ENCODE data around the gene POFUT2.

Gene POFUT2

GRCh38 chr21:45287438-45288391, at the start of gene POFUT2:
TSS of gene POFUT2 (minus strand) at chr21:45287895. CDS start at chr21:45287871, 24 bp downstream.
- no peak for FAIRE-seq

DNA sequence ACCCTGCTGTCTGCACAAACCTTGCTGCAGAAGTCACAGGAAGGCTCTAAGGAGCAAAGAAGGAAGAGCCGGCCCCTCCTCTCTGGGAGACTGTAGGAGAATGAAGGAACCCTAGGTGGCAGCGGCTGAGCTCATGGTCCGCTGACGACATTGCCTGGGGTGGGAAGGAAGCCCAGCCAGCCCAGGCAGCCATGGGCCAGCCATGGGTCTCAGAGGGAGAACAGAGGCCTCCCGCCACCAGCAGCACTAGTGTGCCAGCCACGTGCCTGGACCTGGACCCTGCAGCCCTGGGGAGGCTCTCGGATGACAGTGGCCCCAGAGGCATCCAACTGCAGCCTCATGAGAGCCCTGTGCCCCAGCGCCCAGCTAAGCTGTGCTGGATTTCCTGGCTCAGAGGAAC, 49.2 kb upstream of the POFUT2 start:
- FAIRE-seq = no peak

DNA sequence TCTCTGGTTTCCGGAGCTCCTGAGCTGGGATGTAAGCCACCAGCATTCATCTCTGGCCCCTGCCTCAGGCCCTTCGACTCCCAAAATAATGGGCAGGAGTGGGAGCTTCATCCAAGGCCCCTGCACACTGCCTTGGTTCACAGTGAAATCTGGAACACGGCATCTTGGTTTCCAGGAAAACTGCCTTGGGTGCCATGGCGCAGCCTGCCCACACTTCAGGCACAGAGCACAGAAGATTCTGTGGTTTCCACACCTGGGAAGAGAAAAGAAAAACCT, 48.8 kb upstream of the POFUT2 start:
- no peak for FAIRE-seq

GRCh38 chr21:45335761-45336534, 48.3 kb upstream of the POFUT2 start:
- FAIRE-seq = no peak

DNA sequence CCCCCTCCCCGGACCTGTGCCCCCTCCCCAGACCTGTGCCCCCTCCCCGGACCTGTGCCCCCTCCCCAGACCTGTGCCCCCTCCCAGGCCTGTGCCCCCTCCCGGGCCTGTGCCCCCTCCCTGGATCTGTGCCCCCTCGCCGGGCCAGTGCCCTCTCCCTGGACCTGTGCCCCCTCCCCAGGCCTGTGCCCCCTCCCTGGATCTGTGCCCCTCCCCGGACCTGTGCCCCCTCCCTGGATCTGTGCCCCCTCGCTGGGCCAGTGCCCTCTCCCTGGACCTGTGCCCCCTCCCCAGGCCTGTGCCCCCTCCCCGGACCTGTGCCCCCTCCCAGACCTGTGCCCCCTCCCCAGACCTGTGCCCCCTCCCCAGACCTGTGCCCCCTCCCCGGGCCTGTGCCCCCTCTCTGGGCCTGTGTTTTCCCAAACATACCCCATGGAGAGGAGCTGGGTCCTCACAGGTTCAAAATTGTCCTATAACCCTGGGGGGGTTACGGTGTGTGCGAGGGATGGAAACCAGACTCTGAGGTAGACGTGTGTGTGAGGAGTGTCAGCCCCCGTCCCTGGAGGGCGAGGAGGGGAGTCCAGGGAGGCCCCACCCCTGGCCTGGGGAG, 47.6 kb upstream of the POFUT2 start:
- no peak for FAIRE-seq

GRCh38 chr21:45334591-45335081, 46.9 kb upstream of the POFUT2 start:
- FAIRE-seq = no peak

- FAIRE-seq = no peak
Measured at GRCh38 chr21:45334134-45334533, 46.4 kb upstream of the POFUT2 start.

- no peak for FAIRE-seq
Measured at GRCh38 chr21:45333583-45334121, 46.0 kb upstream of the POFUT2 start.

GRCh38 chr21:45332981-45333582, 45.4 kb upstream of the POFUT2 start:
- FAIRE-seq = no peak

GRCh38 chr21:45332415-45332814, 44.7 kb upstream of the POFUT2 start:
- FAIRE-seq = no peak

- FAIRE-seq = no peak
Measured at GRCh38 chr21:45331531-45332147, 43.9 kb upstream of the POFUT2 start.

DNA sequence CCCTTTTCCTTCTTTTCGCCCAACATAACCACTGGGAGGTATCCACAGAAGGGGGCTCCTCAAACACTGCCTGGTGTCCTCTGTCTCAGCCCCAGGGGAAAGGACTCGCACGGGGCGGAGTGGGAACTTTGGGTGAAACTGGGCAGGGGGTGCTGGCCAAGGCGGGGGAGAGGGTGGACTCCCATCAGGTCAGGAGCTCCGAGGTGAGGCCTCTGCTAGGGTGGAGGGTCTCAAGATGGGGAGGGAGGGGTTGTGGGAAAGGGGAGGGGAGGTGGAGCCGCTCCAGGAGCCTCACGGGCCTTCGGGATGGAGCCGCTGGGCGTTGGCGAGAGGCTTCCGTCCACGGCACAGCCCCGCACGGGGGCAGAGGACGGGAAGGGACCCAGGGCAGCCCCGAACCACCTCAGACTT, 43.2 kb upstream of the POFUT2 start:
- FAIRE-seq = no peak

DNA sequence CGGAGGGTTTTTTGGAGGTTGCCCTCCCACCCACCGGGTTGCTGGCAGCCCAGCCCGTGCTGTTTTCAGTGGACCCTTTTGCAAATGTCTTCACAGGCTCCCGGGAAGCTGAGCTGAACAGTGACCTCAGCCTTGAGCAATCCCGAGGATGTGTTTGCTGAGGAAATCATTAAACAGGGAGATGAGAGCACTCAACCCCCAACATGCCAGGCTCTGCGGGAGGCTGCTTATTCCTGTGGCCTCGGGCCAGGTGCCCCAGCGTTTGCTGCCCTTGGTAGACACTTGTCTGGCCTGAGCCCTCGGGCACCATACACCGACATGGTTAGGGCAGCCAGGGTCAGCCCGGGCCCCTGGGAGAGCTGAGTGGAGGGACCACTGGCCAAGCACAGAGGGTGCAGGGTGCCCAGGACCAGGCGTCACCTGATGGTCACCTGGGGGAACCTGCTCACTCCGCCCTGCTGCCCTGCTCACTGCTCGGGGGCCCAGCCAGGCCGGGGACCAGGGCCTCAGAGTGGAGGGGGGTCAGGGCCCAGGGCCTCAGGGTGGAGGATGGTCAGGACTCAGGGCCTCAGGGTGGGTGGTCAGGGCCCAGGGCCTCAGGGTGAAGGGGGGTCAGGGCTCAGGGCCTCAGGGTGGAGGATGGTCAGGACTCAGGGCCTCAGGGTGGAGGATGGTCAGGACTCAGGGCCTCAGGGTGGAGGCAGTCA, 42.5 kb upstream of the POFUT2 start:
- no peak for FAIRE-seq

DNA sequence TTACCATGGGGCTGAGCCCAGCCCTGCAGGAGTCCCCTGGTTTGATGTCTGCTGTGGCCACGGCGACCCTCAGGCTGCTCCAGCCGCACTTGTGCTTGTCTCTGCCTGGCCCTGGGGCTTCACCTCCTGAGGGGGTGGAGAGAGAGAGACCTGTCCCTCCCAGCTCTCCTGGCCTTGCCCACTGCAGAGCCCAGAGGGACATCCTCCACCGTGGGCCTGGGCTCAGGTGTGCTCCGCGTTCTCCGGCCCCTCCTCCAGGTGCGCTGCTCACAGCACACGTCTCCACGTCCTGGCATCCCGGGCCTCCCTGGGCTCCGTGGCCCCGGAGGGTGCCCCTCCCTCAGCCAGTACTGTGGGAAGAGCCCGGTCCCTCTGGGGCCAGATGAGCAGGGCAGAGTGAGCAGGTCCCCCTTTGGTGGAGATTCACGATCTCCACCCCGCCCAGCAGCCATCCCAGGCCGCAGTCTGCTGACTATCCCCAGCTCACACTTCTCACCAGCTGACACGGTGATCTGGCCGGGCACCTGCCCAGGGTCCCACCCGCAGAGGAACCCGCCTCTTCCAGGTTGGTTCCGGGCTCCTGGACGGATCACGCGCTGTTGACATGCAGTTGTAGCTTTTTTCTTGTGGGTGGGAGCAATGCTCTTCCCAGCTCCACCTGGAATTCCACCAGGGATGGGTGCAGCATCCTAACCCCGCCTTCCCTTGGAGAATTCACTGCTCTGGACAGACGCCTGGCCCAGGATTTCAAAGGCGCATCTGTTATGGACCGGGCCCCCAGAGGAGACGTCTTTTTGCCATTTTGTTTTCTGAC, 41.8 kb upstream of the POFUT2 start:
- FAIRE-seq = no peak

- FAIRE-seq = no peak
Measured at GRCh38 chr21:45328198-45329091, 40.8 kb upstream of the POFUT2 start.

DNA sequence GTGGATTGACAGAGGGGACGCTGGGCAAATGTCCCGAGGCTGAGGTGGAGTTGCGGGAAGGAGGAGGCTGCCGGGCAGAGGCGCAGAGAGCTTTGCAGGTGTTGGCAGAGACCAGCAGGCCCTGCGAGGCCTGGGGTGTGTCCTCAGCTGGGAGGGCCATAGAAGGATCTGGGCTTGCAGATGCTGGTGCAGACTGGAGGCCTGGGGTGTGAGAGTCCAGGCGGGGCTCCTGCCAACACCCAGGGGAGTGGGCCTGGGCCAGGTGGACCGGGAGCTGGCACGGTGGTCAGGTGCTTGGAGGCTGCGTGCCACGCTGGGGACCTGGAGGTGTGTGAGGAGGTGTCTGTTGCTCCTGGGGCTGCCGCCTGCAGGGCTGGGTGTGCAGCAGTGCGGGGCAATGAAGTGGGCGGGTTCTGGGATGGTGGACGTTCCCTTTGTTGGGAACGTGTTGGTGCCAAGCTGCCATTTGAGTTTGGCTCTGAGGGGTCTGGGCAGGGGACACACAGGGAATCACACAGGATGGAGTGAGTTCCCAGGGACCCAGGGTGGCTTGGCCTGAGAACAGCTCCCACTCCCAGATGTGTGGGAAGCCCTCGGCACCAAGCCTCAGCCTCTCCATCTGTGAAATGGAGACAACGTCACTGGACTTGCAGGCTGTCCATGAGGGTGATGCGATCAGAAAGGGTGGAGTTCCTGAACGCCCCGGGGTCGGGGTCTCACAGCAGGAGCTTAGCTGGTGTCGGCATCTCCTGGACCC, 39.9 kb upstream of the POFUT2 start:
- no peak for FAIRE-seq

GRCh38 chr21:45326891-45327440, 39.3 kb upstream of the POFUT2 start:
- FAIRE-seq = no peak

DNA sequence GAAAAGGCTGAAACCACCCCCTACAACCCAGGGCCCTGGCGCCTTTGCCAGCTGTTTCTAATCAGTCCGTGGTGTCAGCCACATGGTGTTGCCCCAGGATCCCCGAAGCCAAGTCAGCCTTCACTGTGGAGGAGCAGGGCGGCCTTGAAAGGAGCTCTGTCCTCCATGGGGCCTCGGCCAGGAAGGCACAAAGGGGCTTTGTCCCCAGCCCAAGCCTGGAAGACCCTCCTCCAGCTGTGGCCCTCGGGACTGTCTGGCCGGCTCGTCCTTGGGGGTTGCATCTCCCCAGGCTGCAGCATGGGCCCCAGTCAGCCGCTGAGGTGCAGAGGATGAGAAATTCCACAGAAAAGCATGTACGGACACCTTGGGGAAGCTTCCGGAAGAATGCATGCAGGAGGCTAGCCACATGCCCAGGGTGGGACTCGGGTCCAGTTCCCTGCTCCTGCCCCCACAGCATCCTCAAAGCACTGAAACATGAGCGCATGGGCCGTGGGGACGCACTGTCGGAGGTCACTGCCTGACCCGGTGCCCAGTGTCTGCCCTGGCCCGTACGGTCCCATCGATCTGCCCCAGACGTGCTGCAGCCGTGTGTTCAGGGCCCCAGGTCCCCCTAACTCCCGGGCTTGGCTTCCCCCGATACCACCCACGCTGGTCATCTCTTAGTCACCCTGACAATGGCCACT, 38.6 kb upstream of the POFUT2 start:
- FAIRE-seq = no peak
